Stimulated activated CD4-positive, alpha-beta T cell treated with anti-CD3 and anti-CD28 coated beads, TNF-alpha, amount 100 ng/mL, for 48 hours (primary cell): ENCODE data around the gene BRAT1.
"Not testable (repeated sequence)": the region's sequence is repeated elsewhere in the genome, so short reads cannot be mapped to it uniquely, and the experiment has no call there.

Source experiments
- DNase-seq, 3 donors: peaks; one replicate each; pipeline ENCODE4 v3.0.0-alpha.2; 2020; ENCODE audit warnings: low read depth in 3 of 3

BRAT1 gene

DNA sequence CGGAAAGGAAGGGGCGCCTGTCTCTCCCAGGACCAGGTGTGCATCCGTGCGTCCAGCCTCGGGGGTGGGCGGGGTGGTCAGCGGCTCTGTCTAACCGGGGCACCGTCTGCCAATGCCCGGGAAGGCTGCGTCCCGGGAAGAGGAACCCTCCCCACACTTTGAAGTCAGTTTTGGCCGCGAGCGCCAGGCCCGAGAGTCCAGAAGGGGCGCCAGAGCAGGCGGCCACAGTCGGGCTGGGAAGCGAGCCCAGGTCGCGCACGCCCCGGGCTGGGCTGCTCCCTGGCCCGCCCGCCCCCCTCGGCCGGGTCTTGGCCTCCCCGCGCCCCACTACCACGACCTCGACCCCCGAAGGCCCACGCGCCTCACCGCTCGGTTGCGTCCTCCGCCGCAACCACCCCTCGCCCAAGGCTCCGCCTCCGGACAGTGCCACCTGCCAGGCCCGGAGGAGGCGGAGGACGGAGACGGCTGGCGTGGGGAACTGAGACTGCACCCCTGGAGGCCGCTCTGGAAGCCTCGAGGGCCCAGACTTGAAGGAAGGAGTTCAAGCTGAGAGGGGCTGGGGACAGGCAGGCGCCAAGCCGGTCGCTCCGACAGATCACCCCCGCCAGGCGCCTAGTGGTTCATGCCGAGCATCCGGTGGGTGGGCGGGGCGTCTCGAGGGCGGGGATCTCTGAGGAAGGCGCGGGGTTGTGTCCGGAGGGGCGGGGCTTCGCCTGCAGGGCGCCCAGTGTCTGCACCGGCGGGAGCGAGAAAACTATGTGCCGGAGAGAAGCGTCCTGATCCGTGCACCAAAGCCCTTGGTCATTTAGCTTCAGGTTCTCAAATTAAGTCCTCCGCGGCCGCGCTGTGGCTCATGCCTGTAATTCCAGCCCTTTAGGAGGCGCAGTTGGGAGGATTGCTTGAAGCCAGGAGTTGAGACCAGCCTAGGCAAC, at the start of gene BRAT1:
Gene BRAT1, minus strand, starts transcription at position 404 of the 932 bp plus-strand sequence. CDS start 1,093 bp downstream, outside the sequence.
- DNase-seq, result peak; percentile 91 to 99 (median 96)

DNA sequence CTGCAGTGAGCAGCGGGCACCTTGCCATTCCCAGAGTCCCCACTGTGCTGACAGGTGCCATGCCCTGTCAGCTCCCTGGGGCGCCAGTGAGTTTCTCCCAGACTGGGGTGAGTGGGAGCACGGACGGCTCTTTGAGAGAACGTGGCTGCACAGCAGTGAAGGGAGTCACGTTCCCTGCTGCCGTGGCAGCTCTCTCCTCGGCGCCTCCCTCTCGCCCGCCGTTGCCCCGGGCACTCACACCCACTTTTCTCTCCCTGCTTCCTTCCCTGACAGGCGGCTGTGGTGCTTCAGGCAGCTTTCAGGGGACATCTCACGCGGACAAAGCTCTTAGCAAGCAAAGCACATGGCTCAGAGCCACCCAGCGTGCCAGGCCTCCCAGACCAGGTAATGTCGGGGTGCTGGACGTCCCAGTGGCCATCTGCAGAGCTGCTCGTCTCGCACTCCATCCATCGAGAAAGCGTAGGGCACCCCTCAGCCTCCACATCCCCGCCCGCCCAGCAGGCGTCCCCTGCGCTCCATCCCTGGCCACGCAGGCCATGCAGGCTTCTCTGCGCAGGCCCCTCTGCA, 49.4 kb upstream of the BRAT1 start:
- no peak for DNase-seq

DNA sequence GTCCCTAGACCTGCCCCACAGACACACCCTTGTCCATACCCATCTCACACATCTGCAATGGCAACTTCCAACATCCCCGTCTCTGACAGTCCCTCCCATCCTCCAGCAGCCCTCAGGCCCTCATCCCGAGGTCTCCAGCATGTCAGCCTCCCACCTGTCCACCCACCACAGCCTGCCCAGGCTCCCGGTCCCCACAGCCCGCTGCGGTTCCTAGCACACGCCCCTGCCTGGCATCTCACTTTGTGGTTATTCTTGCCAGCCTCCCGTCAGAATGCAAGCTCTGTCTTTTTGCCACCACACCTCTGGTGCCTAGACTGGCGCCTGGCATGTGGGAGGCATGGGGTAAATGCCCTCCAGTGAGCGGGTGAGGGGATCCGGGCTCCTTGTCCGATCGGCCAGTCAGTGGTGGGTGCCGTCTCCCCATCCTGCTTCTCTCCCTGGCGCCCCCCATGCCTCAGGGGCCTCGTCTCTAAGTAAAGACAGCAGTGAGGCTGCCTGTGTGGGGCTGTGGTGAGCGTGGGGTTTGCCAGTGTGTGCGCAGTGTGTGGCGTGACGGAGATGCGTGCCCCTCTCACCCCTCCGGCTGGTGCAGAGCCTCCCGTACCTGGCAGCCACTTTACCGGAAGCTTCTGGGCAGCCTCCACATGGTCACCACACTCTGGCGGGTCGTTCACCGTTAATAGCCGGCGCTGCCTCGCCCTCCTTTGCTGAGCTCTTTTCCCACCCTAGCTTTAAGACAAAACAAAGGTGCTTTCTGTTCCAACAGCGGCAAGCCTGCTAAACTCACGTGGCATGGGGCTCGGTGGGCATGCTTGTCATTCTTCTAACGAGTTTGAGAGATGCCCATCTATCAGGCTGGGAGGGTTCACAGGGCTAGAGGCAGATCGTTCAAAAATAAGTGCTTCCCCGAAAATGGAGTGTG, 48.0 kb upstream of the BRAT1 start:
- DNase-seq, result no peak

DNA sequence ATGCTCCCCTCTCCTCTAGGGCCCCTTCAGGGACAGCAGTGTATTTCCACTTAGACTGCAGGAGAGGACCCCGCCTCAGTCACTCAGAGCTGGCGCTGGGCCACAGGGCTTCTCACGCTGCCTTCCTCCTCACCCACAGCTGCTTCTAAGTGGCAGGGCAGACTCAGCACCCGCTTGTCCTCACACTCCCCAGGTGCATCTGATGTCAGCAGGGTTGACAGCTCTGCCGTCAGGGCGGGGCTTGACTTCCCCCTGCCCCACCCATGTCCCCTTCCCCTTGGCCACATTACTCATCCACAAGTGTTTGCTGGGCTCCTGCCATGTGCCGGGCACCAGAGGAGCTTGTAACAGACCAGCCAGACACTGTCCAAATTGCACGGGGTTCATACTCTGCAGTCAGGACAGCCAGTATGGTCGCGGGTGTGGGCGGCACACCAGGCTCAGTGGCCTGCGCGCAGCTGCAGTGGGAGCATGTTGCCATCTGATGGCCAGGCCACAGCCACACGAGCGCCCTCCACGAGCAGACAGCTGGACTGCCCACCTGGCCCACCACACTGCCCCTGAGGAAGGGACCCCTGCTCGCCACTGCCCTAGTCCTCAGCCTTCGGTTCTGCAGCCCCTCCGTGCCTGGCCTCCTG, 47.2 kb upstream of the BRAT1 start:
- no peak for DNase-seq

DNA sequence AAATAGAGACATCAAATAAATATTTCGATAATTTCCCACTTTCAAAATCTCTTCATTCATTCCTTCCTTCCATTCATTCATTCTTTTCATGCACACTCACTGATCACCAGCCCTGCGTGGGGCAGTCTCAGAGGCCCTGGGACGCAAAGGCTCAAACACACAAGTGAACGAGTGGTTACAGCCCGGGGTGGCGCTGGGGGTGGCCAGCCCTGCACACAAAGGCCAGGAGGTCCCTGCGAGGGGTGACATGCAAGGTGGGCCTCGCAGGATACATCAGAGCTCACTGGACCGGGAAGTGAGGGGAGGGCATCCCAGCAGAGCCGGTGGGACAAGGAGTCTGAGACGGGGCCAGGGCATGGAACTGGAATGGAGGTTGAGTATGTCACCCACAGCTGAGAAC, 46.6 kb upstream of the BRAT1 start:
- no peak for DNase-seq

DNA sequence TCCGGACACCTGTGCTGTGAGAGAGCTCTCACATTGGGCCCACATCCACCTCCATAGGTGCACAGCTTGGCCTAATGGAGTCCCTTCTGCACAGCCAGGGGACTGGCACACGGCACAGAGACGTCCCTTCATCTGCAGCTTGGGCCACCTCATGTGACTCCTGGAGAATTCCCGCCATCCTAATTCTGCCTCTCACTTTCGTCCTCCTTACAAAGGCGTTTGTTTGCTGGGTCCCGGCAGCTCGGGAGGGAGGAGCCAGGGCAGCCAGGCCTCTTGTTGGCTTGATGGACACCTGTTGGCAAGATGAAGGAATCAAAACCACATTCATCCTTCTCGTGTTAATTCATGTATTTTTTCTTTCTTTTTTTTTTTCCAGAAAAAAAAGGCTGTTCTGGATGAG, 45.7 kb upstream of the BRAT1 start:
- no peak for DNase-seq

DNA sequence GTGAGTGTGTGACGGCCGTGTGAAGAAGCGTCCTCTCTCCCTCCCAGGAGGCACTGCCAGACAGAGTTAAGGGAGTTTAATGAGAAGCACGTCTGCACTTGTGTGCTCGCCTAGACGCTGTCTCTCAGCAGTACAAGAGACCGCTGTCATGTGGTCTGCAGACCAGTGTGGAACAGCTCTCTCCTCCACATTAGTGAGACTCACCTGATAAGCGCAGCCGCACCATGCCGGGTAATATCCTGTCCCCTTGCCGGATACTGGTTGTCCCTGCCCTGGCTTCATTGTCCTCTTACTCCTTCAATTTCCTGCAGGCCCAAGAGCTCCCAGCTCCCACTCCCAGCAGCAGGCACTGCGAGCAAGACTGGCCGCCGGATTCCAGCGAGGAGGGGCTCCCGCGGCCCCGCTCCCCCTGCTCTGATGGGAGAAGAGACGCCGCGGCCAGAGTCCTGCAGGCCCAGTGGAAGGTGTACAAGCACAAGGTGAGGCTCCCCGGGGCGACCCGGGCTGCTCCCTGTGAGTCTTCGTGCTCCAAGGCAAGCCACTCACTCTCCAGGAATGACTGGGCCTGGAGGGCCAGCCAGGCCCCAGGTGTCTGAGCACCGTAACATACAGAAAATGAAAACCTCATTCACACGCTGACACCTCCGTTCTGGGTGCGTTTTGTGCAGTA, 43.0 kb upstream of the BRAT1 start:
- DNase-seq, result no peak

DNA sequence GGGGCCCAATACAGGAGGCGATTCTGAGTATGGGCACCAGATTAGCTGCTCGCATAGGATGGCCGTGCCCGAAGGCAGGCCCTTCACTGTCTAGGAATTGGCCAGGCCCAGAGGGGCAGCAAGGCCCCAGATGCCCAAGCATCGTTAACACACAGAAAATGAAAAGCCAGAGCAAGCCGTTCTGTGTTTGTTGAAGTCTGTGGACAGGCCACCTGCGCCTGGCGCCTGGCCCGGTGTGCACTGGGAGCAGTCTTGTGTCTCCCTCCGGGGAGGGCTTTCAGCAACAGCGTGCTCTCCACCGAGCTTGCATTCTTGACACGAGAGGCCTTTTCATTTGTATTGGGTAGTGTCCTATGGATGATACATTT, 41.9 kb upstream of the BRAT1 start:
- no peak for DNase-seq

DNA sequence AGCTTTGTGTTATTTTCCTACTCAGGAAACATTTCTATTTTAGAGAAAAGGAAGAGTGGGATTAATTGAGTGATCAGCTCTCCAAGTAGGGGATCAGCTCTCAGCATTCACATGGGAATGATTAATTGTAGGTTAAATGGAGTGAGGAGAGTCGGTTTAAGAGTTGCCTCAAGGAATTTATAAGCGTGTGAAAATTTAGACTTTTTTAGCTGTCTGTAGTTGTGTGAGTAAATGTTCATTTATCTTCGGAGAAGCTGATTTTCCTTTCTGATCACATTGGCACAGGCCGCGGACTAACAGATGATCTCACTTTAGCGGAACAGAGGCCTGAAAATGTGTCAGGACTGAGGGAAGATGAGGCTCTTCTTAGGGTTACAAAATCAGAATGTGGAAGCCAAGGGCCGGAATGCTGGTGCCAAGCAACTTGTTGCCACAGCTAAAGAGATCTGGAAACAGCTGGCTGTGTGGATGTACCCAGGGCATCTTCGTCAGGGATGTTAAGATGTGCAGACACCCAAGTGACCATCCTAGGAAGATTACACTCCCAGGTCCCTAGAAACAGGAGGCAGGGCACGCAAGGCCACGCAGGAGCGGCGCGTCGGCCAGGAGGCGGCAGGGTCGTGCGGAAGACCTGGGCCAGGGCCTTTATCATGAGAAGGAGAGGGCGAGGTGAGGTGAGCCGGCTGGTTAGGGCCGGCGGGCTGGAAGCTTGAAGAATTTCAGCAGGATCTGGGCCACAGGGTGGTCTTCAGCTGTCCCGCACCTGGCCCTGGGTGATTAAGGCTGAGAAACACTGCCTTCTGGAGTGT, 41.3 kb upstream of the BRAT1 start:
- DNase-seq, result no peak

DNA sequence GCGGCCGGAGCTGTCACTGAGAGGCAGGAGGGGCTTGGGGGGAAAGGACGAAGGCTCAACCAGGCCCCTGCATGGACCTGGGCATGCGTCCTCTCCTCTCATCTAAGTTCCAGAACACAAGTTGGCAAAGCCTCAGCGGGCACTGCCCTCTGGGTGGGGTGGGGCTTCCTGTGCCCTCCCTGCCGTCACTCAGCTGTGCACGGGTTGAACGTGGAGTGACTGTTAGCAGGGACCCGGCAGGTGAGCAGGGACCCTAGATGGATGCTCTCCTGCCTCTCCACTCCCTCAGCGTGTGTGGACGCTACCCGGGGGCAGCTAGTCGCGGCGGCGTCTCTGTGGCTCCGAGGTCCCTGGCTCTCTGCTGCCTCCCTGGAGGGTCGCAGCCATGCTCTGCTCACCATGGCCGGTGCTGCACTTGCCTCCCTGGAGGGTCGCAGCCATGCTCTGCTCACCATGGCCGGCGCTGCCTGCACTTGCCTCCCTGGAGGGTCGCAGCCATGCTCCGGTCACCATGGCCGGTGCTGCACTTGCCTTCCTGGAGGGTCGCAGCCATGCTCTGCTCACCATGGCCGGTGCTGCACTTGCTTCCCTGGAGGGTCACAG, 40.0 kb upstream of the BRAT1 start:
- DNase-seq, result no peak

DNA sequence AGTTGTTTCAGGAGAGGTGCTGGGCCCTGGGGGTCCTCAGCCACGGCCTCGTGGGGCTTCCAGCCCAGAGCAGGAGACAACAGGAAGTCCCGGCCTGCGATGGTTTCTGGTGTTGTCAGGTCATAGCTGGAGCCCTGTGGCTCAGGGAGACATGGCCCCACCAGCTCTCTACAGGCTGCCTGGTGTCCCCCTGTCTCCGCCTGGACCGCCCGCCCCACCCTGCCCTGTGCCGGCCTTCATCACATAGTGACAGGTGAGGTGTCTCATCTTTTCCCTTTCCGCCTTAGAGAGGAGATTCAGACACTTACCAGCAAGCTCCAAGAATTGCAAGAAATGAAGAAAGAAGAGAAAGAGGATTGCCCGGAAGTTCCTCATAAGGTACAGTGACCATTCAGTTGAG, 39.3 kb upstream of the BRAT1 start:
- no peak for DNase-seq

DNA sequence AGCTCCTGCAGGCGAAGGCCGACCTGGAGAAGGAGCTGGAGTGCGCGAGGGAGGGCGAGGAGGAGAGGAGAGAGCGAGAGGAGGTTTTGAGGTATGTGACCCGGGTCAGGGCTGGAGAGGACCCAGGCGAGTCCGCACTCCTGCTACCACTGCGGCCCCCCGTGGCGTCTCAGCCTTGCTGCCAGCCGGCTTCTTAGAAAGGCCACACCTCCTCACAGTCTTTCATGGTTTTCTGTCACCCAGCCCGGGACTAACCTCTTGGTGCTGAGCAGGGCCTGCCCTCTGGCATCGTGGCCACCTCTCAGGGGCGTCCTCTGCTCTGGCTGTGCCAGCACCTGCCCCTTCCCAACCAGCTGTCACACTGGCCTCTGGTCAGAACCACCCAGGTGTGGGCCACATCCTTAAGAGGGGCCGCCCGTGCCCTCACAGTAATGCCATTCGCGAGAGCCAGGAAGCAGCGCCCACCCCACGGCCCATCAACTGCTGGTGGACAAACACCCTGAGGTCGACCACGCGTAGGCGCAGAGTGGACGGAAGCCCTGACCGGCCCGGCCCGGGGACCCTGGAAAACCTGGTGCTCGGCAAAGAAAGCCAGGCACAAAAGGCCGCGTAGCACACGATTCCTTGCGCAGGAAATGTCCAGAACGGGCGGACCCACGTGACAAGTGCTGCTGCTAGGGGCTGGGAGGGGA, 37.9 kb upstream of the BRAT1 start:
- DNase-seq, result no peak

DNA sequence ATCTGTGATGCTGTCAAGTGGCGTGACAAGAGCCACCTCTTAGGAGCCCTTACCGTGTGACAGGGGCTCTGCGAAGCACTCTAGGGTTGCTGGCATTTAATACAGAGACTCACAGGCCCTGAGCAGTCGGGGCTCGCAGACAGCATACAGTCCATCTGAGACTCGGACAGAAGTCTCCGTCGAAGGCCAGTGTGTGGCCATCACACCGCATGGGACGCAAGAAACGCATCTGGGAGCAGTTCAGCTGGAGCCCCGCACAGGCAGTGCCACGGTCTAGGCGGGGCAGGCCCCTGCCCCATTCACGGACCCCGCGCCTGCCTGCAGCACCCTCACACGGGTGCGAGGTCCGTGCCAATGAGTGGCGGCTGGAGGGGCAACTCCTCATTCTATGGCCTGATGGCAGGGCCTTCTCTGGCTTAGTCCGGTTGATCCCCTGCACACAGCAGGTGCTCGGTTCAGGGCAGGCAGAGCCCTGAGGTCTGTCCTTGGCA, 37.1 kb upstream of the BRAT1 start:
- no peak for DNase-seq

DNA sequence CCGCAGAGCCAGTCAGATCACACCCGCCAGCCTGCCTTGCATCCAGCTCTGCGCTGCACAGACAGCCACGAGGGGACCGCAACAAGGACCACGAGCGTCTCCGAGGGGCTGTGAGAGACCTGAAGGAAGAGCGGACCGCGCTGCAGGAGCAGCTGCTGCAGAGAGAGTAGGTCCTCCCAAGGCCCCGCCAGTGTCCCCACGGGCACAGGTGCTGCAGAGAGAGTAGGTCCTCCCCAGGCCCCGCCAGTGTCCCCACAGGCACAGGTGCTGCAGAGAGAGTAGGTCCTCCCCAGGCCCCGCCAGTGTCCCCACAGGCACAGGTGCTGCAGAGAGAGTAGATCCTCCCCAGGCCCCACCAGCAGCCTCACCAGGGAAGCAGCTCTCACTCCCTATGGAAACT, 34.6 kb upstream of the BRAT1 start:
- not testable (repeated sequence) for DNase-seq

DNA sequence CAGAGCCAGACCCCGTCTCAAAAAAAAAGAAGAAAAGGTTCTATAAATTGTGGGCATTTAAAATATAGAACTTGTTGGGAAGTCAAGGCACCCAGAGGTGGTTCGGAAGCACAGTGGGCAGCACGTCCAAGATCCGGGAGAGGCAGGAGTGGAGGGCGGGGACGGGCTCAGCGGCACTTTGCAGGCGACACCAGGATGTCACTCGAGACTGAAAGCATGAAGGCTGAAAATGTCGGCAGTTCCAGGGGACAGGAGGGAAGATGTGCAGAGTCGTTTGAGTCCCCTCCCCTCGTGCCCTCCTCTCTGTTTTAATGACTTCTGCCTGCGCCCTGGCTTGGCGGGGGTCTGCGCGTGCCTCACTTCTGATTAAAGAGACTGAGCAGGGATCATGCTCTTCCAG, 34.0 kb upstream of the BRAT1 start:
- DNase-seq, result no peak

DNA sequence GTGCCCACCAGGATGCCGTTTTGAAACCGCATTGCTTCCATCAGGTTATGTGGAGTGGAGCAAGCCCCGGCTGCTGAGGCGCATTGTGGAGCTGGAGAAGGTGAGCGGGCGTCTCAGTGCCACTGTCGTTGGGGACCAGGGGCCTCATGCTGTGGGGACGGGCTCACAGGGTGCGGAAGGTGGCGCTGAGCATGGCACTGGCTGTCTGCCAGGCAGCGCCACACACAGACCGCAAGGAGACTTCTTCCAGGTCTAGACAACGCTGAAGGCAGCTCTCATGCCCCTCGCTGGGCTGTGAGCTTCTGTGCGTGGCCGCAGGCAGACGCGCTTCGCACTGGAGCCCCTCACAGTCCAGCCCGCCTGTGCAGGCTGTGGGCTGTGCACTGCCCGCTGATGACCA, 32.5 kb upstream of the BRAT1 start:
- DNase-seq, result no peak

DNA sequence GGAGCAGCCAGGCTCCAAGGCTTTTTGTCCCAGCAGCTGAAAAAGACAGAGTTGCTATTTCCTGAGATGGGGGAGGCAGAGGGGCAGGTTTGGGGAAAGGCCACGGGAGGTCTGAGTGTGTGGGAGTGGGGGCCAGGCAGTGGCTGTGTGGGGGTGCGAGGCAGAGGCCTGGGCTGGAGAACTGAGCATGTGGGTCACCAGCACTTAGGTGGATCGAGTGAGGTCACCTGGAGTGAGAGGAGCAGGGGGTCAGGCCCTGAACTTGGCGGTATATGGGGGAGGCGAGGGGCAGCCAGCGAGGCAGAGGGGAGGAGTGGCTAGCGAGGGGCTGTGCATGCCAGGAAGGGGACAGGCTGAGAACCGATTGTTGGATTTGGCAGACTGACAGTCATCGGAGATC, 31.8 kb upstream of the BRAT1 start:
- no peak for DNase-seq

DNA sequence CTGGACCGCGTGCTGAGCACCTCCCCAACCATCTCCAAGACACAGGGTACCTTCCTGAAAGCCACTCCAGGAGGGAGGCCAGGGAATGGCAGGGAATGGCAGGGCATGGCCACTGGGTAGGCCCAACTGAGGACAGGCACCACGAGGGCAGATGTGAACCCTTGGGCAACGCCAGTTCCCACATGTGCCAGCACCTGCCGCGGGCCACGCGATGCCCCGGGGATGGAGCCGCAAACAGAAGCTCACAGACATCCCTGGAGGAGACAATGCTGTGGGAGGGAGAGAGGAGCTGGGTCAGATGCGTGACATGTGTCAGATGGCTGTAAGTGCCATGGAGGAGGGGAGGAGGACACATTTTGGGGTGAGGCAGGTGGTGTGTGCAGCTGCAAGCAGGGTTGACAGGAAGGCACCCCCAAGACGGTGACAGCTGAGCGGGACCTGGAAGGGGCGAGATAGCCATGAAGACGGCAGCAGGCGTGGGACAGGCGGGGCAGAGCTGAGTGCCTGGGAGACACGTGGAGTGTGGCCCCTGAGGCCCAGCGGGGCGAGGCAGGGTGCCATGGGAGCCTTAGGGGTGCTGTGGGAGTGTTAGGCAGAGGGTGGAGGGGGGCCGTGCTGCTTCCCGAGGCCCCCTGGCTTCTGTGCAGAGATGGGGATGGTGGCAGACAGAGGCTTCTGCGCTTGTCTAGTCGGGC, 31.1 kb upstream of the BRAT1 start:
- no peak for DNase-seq

DNA sequence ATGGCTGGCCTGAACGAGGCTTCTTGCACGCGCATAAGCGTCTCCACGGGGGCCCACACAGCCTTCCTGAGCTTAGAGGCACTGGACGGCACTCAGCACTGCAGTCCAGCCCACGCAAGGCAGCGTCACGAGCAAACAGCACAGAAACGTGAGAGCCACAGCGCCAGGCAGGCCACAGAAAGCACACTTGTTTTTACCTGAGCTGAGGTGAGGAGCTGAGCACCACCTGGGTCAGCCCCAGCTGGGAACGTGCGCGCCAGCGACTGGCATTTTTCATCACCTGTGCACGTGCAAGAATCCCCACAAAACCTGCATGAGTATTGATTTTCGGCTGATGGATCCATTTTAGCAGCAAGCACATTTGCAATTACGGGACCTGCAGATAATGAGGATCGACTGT, 30.1 kb upstream of the BRAT1 start:
- DNase-seq, result no peak
